ENCODE data around the gene MAD1L1.

The MAD1L1 gene

GRCh38 chr7:2112261-2113198, 120.2 kb downstream of the MAD1L1 start:
- ATAC-seq (ENCODE audit: insufficient read depth, low read depth) (no peak), DNase-seq (no peak)
- H3K79me2 ChIP-seq (ENCODE audit: insufficient read depth, low read length): no peaks in the 10 kb centered on the region; the same call in 1 of the 2 replicates
- H2AFZ ChIP-seq (ENCODE audit: low read depth, low read length): no peak overlapping the region
- H3K4me1 ChIP-seq (ENCODE audit: insufficient read depth, low read length): no peaks in the 10 kb centered on the region
- no peak for TF ChIP-seq EZH2 (IDR thresholded peaks at IDR 0.05; ENCODE audit: borderline replicate concordance, low read depth, low read length, severe bottlenecking)
- TF ChIP-seq, protein P1, sequence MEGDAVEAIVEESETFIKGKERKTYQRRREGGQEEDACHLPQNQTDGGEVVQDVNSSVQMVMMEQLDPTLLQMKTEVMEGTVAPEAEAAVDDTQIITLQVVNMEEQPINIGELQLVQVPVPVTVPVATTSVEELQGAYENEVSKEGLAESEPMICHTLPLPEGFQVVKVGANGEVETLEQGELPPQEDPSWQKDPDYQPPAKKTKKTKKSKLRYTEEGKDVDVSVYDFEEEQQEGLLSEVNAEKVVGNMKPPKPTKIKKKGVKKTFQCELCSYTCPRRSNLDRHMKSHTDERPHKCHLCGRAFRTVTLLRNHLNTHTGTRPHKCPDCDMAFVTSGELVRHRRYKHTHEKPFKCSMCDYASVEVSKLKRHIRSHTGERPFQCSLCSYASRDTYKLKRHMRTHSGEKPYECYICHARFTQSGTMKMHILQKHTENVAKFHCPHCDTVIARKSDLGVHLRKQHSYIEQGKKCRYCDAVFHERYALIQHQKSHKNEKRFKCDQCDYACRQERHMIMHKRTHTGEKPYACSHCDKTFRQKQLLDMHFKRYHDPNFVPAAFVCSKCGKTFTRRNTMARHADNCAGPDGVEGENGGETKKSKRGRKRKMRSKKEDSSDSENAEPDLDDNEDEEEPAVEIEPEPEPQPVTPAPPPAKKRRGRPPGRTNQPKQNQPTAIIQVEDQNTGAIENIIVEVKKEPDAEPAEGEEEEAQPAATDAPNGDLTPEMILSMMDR (IDR thresholded peaks at IDR 0.05; ENCODE audit: borderline replicate concordance, extremely low read depth, low read length, poor library complexity, severe bottlenecking): no peak
- H3K36me3 ChIP-seq (ENCODE audit: insufficient read depth, low read length): peaks cover 29% of the 10 kb centered on the region
- no peaks in the 10 kb centered on the region for H3K27me3 ChIP-seq (ENCODE audit: insufficient read depth, low read length, poor library complexity)
- H4K20me1 ChIP-seq (ENCODE audit: insufficient read depth, low read length): peaks cover 33% of the 10 kb centered on the region
- H3K9me3 ChIP-seq (ENCODE audit: insufficient read depth, low read length, severe bottlenecking): no peaks in the 10 kb centered on the region
- H3K4me3 ChIP-seq (ENCODE audit: low read depth in 1 of 2, low read length in 2 of 2): no peak overlapping the region
- no peak overlapping the region for H3K9ac ChIP-seq (ENCODE audit: low read depth, low read length)
- H3K4me2 ChIP-seq (ENCODE audit: insufficient read depth, low read length): no peak overlapping the region
- H3K27ac ChIP-seq (ENCODE audit: low read length): no peak overlapping the region

DNA sequence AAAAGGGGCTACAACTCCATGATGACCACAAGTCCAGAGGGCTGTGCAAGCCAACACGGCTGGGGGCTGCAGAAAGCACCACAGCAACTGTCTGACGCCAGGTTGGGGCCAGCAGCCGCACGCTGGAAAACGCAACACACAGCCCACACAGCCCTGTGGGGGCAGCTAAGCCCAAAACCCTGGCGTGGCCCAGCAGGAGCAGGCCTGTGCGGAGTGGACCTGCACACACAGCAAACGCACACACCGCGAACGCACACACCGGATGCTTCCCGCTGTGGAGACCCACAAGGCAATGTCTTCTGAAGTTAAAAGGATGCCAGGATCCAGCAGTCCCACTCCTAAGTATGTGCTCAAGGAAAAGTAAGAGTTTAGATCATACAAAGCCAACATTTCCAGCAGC, 121.2 kb downstream of the MAD1L1 start:
- no peak overlapping the region for H2AFZ ChIP-seq (ENCODE audit: low read depth, low read length)
- no peaks in the 10 kb centered on the region for H3K9me3 ChIP-seq (ENCODE audit: insufficient read depth, low read length, severe bottlenecking)
- no peaks in the 10 kb centered on the region for H3K4me1 ChIP-seq (ENCODE audit: insufficient read depth, low read length)
- no peak overlapping the region for H3K4me2 ChIP-seq (ENCODE audit: insufficient read depth, low read length)
- TF ChIP-seq, protein P1 (IDR thresholded peaks at IDR 0.05; ENCODE audit: borderline replicate concordance, extremely low read depth, low read length, poor library complexity, severe bottlenecking): no peak
- no peak for TF ChIP-seq EZH2 (IDR thresholded peaks at IDR 0.05; ENCODE audit: borderline replicate concordance, low read depth, low read length, severe bottlenecking)
- no peaks in the 10 kb centered on the region for H3K27me3 ChIP-seq (ENCODE audit: insufficient read depth, low read length, poor library complexity)
- H3K79me2 ChIP-seq (ENCODE audit: insufficient read depth, low read length): no peaks in the 10 kb centered on the region; the same call in 1 of the 2 replicates
- DNase-seq (no peak), ATAC-seq (ENCODE audit: insufficient read depth, low read depth) (no peak)
- no peak overlapping the region for H3K27ac ChIP-seq (ENCODE audit: low read length)
- H3K36me3 ChIP-seq (ENCODE audit: insufficient read depth, low read length): peaks cover 33% of the 10 kb centered on the region
- peaks cover 32% of the 10 kb centered on the region for H4K20me1 ChIP-seq (ENCODE audit: insufficient read depth, low read length)
- H3K4me3 ChIP-seq (ENCODE audit: low read depth in 1 of 2, low read length in 2 of 2): no peak overlapping the region
- no peak overlapping the region for H3K9ac ChIP-seq (ENCODE audit: low read depth, low read length)

DNA sequence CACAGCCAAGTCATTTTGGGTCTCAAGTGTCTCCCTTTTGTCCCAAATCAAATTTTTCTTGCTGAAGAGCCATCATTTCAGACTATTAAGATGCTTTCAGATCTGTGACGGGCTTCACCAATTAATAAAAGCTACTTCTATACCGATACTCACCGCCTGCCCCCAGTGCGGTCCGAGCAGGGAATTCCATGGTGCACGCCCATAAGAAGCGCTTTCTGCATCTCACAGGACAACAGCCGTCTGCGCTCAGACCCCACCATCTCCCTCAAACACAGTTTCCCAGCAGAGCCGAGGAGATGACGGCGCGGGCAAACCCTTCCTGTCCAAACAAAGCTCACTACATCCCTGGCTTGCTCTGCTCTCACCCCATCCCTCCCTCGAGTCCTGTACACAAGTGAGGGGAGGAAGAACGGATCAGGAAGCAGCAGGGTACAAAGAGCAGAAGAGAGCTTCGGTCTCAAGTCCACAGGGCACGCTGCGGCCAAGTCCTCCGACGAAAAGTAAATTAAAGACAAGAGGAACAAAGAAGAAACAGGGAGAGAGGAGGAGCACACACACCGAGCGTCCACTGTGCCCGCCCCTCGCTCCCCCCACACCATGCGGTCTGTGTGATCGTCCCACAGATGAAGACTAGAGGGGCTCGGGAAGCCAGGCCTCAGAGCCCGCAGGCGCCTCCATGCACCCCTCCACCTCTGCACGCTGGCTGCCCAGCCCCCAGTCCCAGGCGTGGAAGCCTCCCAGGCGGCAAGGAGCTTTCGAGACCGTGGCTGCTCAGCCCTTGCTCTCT, 121.9 kb downstream of the MAD1L1 start:
- no peak overlapping the region for H2AFZ ChIP-seq (ENCODE audit: low read depth, low read length)

More for the DNA sequence above, 121.9 kb downstream of the MAD1L1 start:
- no peak for DNase-seq
- H3K4me1 ChIP-seq (ENCODE audit: insufficient read depth, low read length): no peaks in the 10 kb centered on the region
- H3K36me3 ChIP-seq (ENCODE audit: insufficient read depth, low read length): peaks cover 29% of the 10 kb centered on the region
- H3K9me3 ChIP-seq (ENCODE audit: insufficient read depth, low read length, severe bottlenecking): no peaks in the 10 kb centered on the region
- no peak overlapping the region for H3K27ac ChIP-seq (ENCODE audit: low read length)
- H3K79me2 ChIP-seq (ENCODE audit: insufficient read depth, low read length): no peaks in the 10 kb centered on the region; the same call in 1 of the 2 replicates
- H3K27me3 ChIP-seq (ENCODE audit: insufficient read depth, low read length, poor library complexity): no peaks in the 10 kb centered on the region
- no peak for TF ChIP-seq EZH2 (IDR thresholded peaks at IDR 0.05; ENCODE audit: borderline replicate concordance, low read depth, low read length, severe bottlenecking)
- TF ChIP-seq, protein P1 (IDR thresholded peaks at IDR 0.05; ENCODE audit: borderline replicate concordance, extremely low read depth, low read length, poor library complexity, severe bottlenecking): no peak
- peaks cover 32% of the 10 kb centered on the region for H4K20me1 ChIP-seq (ENCODE audit: insufficient read depth, low read length)
- H3K4me2 ChIP-seq (ENCODE audit: insufficient read depth, low read length): no peak overlapping the region
- no peak overlapping the region for H3K4me3 ChIP-seq (ENCODE audit: low read depth in 1 of 2, low read length in 2 of 2)
- H3K9ac ChIP-seq (ENCODE audit: low read depth, low read length): no peak overlapping the region
- ATAC-seq (ENCODE audit: insufficient read depth, low read depth): no peak

All from DND-41 (cell line).